Daoy (cell line): ENCODE measurements around the gene INSYN1. TPM values are rescaled to one million over a fixed set of nuclear protein-coding genes. Genes with fewer than 3 reads are reported as not detected.
A peak's percentile ranks its signal among the peaks of the same experiment; 100 is the strongest.

ENCODE experiments used
- DNase-seq: peaks from one replicate; pipeline ENCODE4 v3.0.0-alpha.2; 2015; ENCODE audit warnings: low read depth
- total RNA-seq: library from RNA; depleted of rRNA; stranded (reverse); fragments of >200 nt; shearing (Covaris generic); gene quantifications from 2 replicates; pipeline ENCODE4 v1.2.3, GENCODE V29; 2014

The INSYN1 gene
- total RNA-seq, 1 experiment from 2014 or later: 0.06 TPM

DNA sequence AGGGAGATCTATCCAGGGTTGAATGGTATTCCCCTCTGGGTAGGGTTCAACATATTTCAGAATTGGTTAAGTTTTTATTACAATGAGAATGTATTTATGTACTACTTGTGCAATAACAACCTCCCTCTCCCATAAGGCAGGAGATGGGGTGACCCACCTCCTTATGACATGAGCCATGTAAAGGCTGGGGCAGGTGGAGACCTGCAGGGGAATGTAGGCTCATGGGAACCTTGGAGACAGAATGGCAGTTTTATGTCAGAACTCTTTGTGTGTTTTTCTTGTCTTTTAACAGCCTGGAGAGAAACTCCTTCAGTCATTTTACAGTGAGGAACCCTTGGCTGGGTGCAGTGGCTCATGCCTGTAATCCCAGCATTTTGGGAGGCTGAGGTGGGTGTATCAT, 24.6 kb upstream of the INSYN1 start:
- no peak for DNase-seq

DNA sequence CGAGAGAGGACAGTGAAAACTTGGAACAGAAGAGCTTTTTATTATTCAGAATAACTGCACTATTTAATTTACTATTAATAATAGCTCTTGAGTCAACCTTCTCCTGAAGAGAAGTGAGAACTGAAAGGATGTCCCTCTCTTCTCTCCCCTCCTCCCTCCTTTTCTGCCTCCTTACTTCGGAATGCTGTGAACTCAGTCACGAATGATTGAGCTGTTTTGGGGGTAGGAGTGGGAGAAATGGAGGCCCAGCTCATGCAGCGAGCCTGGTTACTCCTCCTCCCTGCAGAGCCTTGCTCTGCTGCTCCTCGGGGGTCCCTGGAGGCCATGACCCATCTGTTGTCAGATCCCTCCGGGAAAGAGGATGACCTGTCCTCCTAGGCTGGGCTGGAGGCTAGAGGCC, 20.3 kb upstream of the INSYN1 start:
- no peak for DNase-seq

DNA sequence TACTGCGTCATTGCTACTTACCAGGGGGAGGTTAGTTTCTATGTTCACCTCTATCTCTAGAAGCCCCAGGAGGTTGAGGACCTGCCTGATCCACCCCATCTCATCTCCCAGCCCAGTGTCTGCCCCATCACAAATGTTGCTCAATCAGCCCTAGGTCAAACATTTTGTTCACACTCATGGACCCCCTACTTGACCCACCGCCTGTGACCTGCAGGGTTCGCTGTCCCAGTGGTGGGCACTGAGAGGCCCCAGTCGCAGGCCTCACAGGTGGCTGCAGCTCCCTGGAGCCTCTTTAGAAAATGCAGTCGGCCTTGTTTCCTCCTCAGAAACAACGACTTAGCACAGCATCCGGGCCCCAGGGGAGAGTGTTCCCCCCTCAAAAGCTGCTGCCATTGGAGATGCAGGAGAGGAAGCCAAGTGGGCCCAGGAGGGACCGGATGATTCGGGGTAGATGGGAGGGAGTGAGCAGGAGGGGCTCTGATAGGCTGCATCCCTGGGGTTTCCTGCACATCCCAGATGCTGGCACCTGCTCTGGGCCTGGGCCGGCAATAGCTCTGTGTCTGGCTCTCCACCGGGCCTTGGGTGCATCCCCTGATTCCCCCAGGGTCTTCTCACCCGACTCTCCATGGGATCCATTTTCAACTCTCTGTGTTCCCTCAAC, 18.4 kb upstream of the INSYN1 start:
- no peak for DNase-seq

DNA sequence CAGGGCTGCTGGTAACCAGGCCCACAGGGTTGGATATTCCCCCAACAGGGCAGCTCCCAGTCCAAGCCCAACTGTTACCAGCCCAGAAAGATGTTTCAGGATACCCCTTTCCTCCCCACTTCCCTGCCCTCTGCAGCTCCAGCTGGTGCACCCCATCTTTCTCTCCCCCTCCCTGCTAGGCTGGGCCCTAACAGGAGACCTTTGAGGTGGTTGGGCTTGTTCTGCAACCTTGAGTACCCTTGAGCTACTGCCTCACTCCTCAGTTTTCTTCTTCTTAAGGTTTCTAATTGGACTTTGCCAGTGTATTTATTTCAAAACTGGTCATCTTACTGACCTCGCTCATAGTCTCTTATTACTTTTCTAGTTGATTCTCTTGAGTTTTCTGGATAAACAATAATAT, 16.9 kb upstream of the INSYN1 start:
- DNase-seq: no peak

DNA sequence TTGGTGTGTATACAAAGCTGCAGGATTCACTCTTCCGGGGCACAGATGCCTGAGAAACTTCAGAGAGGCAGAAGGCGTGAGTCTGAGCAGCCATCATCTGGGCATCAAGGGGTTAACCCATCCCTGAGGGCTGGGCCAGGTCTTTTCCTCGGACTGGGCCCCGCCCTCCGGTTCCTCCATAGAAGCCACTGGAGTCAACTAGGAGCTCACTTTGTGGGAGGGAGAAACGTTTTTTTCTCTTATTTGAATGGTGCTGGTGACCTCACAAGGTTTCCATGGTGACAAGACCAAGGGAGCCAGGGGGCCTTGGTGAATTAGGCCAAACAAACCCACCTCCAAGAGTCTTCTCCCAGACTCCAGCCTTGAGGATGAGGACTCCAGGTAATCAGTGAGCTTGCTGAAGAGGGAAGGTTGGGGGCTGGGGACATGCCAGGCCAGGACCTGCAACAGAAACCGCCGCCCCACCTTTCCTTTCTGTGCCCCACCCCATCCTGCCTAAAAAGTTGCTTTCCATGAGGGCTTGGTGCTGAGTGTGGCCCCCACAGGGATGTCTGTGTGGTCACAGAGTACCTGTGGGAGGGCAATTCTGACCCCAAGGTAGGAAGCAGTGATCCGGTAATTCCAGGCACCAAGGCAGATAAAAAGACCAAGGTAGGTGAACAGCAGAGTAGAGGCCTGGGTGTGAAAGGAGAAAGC, 14.8 kb upstream of the INSYN1 start:
- DNase-seq: no peak

DNA sequence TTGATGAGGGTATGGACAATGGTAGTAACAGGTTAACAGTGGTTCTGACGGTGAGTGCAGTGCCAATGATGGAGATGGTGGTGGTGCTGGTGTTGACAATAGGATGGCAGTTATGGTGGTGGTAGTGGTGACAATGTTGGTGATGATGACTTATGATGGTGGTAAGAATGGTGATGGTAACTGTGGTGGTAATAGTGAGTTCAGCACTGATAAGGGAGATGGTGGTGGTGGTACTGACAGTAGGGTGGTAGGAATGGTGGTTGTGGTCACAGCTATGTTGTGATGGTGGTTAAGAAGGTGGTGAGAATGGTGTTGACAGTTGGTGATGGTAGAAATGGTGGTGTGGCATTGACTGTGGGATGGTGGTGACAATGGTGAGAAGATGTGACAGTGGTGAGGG, 13.4 kb upstream of the INSYN1 start:
- no peak for DNase-seq

DNA sequence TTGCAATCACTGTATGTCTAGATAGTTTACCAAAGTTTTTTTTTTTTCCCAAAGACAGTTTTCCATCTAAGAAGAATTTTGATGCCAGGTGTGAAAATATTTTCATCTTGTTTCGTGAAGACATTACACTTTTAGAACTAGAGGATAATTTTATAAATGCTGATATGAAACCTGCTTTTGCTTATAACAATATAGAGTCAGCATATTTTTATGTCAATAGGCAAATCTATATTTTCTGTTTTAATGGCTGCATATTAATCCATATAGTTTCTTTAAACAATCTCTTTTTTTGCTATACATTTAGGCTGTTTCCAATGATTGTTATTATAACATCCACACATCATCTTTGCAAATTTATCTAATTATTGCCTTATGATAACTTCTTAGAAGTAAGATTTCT, 12.6 kb upstream of the INSYN1 start:
- no peak for DNase-seq

DNA sequence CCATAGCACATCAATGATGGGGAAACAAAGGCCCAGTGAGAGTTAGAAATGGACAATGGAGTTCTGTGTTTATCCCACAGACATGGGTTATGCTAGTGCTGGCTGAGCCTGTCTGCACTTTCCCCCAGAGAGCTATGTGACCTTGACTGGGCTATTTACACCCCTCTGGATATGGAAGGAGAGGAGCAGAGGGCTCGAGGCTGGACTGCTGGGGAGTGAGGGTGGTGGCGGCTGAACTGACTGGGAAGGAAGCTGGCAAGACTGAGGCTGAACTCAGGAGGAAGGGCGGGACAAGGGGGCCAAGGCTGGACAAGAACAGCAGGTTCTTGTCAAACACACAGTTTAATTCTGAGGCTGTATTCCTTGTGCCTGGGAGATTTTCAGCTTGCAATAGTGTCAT, 10.8 kb upstream of the INSYN1 start:
- no peak for DNase-seq

DNA sequence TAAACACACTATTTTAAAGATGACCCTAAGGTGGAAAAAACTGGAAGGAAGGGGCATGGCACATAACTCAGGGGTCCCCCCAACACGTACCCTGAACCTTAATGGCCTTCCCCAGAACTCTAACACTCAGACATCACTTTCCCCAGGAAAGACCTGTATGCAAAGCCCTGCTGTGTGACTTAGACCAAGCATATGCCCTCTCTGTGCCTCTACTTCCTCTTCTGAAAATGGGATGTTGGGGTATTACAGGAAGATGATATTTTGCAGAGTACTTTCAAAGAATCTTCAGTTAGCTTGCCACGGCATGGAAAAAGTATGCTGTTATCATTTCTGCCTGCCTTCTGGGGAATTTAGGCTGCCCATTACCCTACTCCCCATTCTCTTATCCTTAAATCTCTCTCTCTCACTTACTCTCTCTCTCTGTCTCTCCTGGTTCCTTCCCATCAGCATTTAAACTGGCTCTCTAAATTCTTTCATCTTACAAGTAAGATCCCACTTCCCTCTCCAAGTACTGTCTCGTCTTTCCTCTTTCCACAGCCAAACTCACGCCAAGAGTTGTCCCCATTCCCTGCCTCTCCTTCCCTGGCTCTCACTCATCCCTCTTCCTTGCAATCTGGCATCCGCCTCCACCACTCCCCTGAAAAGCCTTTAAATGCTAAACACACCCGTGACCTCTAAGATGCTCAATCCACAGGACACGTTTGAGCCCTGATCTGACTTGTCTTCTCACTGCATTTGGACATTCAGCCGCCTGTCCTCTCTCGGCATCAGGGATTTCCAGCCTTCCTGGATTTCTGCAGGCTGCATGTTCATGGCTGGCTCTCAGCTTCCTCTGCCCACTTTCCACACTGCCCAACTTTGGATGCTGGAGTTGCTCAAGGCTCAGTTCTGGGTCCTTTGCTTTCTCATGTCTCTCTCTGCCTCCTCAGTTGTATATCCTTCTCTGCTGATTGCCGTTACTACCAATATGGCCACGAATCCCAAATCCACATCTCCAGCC, 7.5 kb upstream of the INSYN1 start:
- DNase-seq: no peak

DNA sequence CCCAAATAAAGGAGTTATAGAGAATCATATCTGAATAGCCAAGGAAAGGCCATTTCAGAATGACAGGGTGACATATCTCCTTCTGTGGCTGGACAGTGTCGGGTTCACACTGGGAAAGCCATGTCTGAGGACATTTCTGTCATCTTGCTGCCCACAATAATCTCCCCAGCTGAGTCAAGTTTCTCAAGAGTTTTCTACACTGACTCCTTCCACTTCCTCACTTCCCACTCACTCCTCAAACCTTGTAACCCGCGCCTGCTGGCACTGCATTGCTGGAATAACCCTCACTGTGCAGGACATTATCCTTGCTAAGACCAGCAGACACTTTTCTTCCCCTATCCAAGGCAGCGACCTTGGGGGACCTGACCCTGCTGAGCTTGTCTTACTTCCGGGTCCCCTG, 5.3 kb upstream of the INSYN1 start:
- DNase-seq: no peak

DNA sequence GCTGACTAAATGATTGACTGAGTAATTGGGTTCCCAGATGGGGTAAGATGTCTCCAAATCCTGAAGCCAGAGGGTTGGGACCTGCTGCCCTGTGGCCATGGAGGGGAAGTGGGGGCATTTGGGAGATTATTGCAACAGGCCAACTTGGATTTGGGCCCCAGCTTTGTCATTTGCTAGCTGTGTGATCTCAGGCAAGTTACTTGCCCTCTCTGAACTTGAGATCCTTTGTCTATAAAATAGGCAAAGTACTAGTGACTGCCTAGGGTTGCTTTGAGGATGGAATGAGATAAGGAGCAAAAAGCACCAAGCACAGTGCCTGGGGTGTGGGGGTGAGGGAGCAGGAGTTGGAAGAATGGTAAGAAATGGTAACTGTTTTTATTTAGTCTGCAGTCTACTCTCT, 4.4 kb upstream of the INSYN1 start:
- DNase-seq: no peak

DNA sequence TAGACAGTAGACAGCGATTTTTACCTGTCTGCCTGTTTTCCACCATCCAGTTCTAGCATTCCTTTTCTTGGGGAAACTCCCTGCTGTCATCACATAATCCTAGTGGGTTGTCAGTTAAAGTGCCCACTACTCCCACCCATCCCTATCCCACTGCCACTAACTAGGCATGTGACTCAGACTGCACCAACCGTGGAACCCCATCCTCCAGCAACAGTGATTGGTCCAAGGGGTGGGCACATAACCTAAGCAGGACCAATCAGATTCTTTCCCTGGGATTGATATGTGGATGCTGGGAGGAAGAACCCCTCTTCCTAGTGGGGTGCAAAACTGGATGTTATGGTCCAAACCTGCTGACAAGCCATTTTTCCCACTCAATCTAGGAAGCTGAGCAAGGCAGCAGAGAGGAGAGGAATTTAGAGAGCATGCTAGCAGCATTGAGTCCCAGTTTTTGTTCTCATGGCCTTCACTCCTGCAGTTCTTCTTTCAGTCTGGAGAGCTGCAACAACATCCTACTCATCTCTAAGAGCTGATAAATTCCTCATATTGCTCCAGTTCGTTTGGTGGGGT, 3.9 kb upstream of the INSYN1 start:
- peak; percentile 22 for DNase-seq

DNA sequence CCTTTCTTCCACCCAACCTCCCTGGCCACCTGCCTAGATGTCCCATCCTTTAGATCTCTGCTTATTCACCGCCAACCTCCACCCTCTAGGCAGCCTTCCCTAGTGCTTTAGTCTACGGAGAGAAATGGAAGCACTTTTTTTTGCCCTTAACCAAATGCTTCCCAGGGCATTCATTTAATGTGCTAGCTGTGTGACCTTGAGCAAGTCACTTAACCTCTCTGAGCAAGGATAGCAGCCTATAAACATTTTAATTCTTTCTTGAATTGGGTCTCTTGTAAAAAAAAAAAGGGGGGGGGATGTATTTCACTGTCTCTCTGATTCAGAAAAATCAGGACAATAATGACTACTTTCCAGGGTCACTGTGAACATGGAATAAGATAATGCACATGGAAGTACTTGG, 3.2 kb upstream of the INSYN1 start:
- no peak for DNase-seq

DNA sequence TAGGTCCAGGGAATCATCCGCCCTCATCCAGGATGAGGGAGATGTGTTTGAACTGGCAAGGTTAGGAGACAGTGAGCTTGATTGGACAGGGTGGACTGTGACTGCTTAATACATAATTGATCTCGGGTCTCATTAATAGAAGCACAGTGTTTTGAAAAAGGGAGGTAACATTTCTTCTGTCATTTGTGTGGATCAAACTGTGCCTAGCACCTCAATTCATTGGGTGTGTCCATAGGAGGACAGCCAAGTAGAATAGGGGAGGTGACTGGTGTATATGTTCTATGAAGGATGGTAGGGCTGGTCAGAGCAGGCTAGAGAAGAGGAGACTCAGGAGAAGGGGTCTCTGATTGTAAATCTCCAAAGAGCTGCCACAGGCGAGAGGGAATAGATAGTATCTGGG, 2.8 kb upstream of the INSYN1 start:
- DNase-seq: no peak

DNA sequence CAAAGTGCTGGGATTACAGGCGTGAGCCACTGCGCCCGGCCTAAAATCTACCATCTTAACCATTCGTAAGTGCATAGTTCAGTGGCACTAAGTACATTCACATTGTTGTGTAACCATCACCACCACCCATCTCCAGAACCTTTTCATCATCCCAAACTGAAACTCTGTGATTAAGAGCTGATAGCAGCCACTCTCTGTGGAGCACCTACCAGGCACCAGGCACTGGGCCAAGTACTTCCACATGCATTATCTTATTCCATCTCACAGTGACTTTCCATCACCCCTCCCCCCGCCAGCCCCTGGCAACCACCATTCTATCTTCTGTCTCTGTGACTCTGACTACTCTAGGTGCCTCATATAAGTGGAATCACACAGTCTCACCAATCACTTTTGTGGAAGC, 2.3 kb upstream of the INSYN1 start:
- peak; percentile 15 for DNase-seq

DNA sequence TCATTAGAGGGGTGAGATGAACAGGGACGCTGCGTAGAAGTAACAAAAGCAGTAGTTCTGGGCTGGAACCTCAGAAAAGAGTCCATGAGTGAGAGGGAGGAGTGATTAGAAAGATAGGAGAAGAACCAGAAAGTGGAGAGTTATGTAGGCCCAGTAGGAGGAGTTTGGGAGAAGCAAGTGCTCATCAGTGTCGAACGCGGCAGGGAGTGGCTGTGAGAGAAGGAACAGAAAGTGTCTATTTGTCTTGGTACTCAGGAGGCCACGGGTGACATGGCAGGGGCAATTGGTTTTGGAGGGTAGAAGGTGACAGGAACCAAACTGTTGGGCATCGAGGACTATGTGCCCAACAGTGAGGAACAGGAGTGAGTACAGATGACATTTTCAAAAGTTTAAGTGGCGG, 1.3 kb upstream of the INSYN1 start:
- no peak for DNase-seq

DNA sequence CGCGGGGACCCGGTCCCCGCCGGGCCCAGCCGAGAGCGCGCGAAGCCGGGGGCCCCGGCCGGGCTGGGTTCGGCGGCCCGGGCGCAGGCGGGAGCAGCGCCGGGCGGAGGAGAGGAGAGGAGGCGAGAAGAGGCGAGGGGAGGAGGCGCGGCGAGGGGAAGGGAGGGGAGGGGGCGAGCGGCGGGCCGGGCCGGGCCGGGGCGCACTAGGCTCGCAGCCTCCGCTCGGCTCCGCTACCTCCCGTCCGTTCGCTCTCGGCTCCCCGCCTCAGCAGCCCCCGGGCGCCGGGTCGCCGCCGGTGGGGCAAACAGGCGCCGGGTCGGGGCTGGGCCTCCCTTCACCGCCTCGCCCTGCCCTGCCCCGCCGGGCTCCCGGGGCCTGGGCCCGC, 351 bp downstream of the INSYN1 start:
- DNase-seq: peak; percentile 27

DNA sequence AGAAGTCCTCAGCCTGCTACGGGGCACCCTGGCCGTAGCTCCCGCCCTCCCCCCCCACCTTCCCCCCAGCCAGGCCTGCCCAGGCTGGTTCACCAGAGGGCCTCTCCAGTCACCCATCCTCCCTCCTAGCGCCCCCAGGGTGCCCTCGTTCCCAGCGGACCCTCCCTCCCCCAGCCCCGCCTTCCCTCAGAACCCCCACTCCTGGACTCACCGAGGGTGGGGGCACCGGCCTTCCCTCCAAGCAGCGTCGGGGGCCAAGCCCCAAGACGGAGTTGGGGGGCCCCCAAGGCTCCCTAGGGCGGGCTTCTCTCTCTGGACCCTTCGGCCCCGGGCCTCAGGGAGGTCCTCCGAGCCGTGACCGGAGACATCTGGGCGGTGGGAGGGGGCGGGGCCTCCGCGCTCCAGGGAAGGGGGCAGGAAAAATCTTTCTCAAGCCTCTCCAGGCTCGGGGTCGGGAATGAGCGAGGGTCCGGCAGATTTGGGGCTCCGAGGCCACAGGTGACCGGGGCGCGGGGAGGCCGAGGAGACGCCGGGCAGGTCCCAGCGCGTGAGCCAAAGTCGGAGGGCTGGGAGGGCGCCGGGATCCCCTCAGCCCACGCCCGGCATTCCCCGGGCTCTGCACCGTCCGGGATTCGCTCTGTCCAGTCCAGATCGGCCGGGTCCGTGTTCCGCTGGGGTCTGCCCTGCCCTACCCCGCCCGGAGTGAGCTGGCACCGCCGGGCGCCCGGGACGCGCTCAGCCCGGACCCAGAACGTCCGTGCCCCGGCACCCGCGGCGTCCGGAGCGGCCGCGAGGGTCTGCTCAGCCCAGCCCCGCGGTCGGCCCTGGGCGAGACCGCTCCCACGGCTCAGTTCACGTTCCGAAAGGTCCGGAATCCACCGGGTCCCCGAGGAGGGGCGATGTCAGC, 999 bp downstream of the INSYN1 start:
- DNase-seq: no peak

DNA sequence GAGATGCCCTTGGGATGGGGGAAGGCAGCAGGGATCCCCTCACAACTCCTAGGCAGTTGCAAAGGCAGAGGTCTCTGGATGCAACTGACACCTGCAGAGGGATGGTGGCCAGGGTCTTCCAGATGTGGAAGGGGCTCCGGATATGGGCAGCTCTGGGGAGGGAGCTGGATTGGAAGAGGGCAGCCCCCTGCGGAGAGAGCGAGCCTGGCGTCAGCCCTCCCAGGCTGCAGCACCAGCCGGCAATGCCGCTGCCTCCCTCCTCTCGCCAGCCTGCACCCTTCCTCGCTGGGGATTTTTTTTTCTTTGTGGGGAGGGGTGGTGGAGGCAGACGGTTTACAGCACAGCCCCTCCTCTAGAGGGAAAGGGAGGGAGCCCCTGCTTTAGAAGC, 1.6 kb downstream of the INSYN1 start:
- DNase-seq: no peak

DNA sequence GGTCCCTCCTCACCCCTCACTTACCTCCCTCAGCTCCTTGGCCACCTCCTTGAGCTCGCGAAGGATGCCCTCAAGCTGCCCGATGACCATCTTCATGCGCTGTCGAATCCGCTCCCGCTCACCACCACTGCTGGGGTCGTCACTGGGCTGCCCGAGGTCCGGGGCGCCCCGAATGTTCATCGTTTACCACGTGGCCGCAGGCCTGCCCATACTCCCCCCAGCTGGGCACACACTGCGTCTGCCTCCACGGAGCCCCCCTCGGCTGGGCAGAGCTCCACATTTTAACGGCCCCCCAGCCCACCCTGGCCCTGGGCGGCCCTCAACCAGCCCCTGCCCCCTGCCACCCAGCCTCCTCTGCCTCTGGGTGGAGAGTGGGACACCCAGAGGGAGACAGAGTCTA, 2.2 kb downstream of the INSYN1 start:
- DNase-seq: no peak

DNA sequence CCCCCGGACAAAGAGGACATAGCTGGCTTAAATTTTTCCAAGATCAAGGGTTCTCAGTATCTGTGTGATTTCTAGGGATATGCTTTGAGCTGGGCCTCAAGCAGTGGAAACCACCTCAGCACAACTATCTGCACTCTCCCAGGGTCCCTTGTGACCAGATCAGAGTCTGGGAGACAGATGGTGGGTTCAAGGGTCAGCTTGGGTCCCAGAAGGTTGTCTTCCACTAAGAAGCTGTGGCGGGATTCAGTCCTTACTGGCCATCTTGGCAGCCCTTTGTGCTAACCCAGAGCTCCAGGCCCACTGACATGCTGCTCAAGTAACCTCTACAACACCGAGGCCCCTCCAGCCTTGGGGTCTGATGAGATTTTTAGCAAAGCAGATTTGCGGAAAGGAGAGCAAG, 2.7 kb downstream of the INSYN1 start:
- DNase-seq: no peak
